ENCODE measurements around the gene HGS. TPM values are rescaled to one million over a fixed set of nuclear protein-coding genes. Genes with fewer than 3 reads are reported as not detected.

Gene HGS
- total RNA-seq, 2 donors from 2014 or later: 93.8 to 108 TPM

GRCh38 chr17:81722184-81723120, 38.6 kb downstream of the HGS start:
- DNase-seq (ENCODE audit: low spot score) (no peak), ATAC-seq (ENCODE audit: insufficient number of reproducible peaks, low FRiP score, low read depth) (no peak)
- no peak for TF ChIP-seq CTCF (IDR thresholded peaks at IDR 0.05)
- Histone ChIP-seq H3K27ac (no peak overlapping the region), H3K36me3 (no peaks in the 10 kb centered on the region), H3K27me3 (replicated peaks; ENCODE audit: insufficient read depth) (no peaks in the 10 kb centered on the region), H3K4me3 (no peak overlapping the region), H3K4me1 (ENCODE audit: control insufficient read depth in 1 of 2, low read depth in 2 of 2) (peaks cover 0 to 10% of the 10 kb centered on the region in 2 donors), H3K9me3 (no peaks in the 10 kb centered on the region)

- no peak for DNase-seq (ENCODE audit: low spot score)
- no peak for TF ChIP-seq CTCF (IDR thresholded peaks at IDR 0.05)
- H3K4me1 ChIP-seq (ENCODE audit: control insufficient read depth in 1 of 2, low read depth in 2 of 2): peaks cover 0 to 10% of the 10 kb centered on the region in 2 donors
- no peak overlapping the region for H3K27ac ChIP-seq
- H3K4me3 ChIP-seq: no peak overlapping the region
- no peaks in the 10 kb centered on the region for H3K27me3 ChIP-seq (replicated peaks; ENCODE audit: insufficient read depth)
- no peaks in the 10 kb centered on the region for H3K36me3 ChIP-seq
- ATAC-seq (ENCODE audit: insufficient number of reproducible peaks, low FRiP score, low read depth): no peak
- no peaks in the 10 kb centered on the region for H3K9me3 ChIP-seq
Observed at GRCh38 chr17:81723651-81724209, 39.9 kb downstream of the HGS start.

GRCh38 chr17:81725439-81725838, 41.6 kb downstream of the HGS start:
- TF ChIP-seq CTCF (IDR thresholded peaks at IDR 0.05): no peak
- no peak overlapping the region for H3K27ac ChIP-seq
- ATAC-seq (ENCODE audit: insufficient number of reproducible peaks, low FRiP score, low read depth): no peak
- H3K27me3 ChIP-seq (replicated peaks; ENCODE audit: insufficient read depth): no peaks in the 10 kb centered on the region
- no peaks in the 10 kb centered on the region for H3K9me3 ChIP-seq
- peaks cover 0 to 10% of the 10 kb centered on the region in 2 donors for H3K4me1 ChIP-seq (ENCODE audit: control insufficient read depth in 1 of 2, low read depth in 2 of 2)
- H3K4me3 ChIP-seq: no peak overlapping the region
- no peaks in the 10 kb centered on the region for H3K36me3 ChIP-seq
- DNase-seq (ENCODE audit: low spot score): no peak

GRCh38 chr17:81726004-81726403, 42.2 kb downstream of the HGS start:
- no peak for ATAC-seq (ENCODE audit: insufficient number of reproducible peaks, low FRiP score, low read depth)

More at GRCh38 chr17:81726004-81726403, 42.2 kb downstream of the HGS start:
- H3K27me3 ChIP-seq (replicated peaks; ENCODE audit: insufficient read depth): no peaks in the 10 kb centered on the region
- H3K4me3 ChIP-seq: no peak overlapping the region
- DNase-seq (ENCODE audit: low spot score): no peak
- H3K36me3 ChIP-seq: no peaks in the 10 kb centered on the region
- no peak for TF ChIP-seq CTCF (IDR thresholded peaks at IDR 0.05)
- peaks cover 0 to 10% of the 10 kb centered on the region in 2 donors for H3K4me1 ChIP-seq (ENCODE audit: control insufficient read depth in 1 of 2, low read depth in 2 of 2)
- no peak overlapping the region for H3K27ac ChIP-seq
- H3K9me3 ChIP-seq: no peaks in the 10 kb centered on the region
